NCI-H2227 (cell line): ENCODE results near the gene ICA1L.

Source experiments
- DNase-seq: peaks from one replicate; lab custom pipeline; 2025; ENCODE audit not compliant: unreplicated experiment; lab: John Stamatoyannopoulos, UW

Gene ICA1L

DNA sequence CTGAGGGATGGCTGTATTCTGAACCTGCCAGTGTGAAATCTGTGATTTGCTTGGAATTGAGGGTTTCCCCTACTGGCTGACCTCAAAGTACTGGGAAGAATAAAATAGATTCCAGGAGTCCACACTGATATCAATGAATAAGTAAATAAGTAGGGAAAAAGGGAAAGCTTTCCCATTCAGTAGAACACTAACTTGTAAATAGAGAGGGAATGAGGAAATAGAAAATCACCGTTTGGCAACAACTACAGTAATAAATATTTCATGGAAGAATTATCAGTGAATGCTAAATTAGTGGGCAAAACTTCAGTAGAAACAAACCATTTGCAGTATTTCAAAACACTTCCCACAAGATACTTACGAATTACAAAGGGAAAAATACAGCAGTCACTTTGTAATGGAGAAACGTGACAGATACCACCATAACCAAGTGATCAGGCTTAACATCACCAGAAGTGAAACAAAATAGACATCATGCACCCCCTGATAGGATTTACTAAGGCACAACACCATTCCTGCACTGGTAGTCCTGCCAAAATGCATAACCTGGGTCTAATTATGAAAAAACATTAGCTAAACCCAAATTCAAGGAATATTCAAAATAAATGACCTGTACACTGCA is 88.5 kb downstream of the ICA1L start:
- DNase-seq: no peak

DNA sequence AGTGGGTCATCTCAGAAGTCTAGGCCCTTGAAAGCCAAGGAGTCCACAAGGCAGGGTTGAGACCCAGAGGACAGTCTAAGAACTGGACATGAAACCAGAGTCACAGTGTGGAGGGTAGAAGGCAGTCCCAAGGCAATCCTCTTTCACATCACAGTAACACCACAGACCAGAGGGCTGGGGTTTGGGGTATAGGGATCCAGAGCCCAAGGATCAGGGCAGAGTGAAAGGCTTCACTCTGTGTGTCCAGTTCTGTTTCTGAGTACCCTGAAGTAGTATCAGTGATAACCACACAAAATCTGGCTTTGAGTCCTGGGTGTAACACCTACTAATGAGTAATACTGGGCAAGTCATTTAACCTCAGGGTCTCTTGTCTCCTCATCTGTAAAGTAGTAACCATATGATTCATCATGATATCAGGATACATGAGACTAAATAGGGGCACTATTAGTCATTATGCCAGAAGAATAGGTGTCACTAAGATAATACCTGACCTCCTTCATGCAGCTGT is 91.0 kb downstream of the ICA1L start:
- DNase-seq: no peak

DNA sequence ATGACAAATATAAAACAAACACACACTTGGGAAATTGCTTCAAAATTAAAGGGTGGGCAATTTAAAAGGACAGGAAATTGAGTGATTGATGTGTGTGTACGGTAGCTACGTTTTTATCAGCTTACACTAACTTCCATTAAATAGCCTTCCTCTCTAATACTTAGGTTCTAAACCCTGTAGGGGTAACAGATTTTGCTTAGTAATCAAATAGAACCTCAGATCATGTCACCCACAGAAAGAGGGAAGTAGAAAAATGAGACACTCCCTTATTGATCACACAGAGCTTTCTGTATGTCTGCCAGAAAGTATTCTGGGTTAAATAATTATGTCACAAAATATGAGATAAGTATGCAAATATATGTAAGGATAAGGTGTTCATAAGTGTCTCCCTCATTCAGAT is 93.3 kb downstream of the ICA1L start:
- no peak for DNase-seq

DNA sequence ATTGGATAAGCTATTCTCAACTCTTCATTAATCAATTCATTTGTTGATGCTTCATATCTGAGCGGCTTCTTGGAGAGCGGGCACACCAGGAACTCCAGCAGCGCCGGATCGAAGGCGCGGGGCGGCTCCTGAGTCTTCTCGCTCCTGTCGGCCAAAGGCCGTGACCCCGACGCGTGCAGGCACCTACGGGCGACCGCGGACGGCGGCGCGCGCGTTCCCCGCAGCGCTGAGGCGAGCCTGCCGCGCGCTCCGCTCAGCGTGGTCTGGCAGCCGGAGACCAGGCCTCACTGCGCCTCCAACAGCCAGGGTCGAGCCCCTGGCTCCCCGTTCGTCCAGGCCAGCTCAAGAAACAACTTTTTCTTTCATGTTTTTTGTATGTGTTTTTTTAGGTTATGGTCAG is 97.5 kb downstream of the ICA1L start:
- DNase-seq: no peak

DNA sequence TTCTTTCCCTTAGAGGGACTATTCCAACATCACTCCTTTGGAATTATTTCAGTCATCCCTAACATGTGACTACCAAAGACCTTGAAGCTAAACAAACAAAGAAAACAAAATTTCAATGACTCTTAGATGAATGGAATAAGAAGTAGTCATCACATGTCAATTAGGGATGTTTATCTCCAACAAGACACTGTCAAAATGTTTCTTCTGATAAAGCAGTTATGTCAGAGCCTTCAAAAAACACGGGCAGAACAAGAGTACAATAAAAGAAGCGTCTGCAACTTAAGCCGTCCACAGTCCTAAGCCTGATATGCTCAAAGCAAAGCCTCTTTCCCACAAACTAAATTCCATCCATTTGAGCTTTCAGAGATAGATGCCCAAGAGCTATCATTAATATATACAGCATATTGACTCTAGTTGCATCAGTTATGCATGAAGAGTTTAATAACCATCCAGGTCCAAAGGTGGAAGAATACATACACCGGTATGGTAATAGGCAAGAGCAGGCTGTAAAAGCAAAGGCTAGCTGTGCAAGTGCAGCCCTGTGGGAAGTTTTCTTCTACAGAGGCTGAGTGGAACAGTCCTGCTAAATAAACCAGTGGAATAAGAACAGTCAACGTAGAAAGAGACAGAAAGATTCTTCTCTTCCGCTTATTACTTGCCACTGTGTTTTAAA is 98.1 kb downstream of the ICA1L start:
- DNase-seq: no peak

DNA sequence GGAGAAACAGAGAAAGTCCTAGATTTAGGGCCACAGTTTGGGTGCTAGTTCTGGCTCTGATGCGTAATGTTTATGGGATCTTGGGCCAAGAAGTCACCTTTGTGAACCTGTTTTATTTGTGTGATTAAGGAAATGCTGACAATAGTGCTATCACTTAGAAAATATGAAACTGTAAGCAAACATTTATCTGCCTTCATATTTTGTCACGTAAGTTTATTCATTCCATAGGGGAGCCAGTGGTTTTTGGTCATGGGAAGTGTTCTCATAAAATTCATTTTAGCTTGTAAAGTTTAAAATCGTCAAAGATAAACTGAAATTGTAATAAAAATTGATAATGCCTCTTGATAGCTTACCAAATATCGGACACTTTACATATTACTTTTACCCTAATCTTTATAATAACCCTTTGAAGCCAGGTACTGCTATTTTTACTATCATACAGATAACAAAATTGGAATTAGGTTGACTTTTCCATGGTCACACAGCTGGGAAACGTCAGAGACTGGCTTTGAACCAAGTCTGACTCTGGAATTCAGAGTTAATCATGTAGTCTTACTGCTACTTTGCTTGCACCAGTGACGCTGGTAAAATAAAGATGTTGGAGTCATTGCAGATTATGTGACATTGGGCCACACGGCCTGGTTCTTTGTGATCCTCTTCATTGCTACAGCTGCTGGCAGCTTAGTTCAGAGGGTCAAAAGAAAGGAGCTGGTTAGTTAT is 99.7 kb downstream of the ICA1L start:
- no peak for DNase-seq

DNA sequence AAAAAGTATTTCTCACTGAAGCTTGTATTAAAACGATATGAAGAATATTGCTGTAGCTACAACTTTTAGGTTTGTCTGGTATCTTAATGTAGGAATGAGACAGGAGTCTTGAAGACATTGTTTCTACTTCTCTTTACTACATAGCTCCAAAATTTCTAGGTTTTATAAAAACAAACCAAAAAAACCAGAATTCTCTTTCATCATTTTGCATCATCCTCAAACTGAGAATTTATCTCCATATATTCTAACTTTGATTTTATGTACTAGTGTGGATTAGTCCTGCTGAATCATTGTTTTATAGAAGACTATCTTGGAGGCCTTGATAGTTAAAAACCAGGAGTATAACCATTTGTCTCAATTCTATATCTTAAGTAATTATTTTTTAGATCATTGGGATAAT is 100.2 kb downstream of the ICA1L start:
- DNase-seq: no peak

DNA sequence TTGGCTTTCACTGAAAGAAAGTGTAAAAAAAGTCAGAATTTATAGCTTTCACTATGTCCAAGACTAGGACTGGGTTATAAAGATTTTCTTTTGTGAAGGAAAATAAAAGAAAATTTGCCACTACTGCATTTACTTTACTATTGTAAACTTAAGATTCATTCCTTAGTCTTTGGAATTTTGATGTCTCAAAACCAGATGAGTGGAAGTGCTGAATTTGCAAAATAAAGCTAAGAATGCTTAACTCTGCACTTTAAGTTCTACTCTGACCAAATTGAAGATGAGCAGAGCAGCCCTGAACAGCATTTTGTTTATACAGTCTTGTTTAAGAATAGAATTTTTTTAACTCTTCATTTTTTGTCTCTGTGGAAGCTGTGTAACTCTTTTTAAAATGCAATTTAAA is 102.4 kb downstream of the ICA1L start:
- DNase-seq: no peak

DNA sequence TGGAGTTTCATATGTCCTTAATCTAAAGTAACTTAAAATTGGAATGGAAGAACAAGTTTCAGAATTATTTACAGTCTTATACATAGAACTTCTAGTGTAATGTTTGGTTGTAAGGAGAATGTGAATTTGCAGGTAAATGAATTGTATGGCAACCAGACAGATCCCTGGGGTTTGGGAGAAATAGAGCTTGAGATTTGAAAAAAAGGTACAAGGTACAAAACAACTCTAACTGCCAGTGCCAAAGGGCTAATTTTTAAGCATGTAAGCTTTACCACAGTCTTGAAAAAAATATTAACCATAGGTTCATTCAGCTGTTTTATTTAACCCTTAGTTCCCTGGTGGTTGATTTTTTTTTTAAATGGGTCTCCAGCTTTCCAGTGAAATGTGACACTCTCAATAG is 103.3 kb downstream of the ICA1L start:
- no peak for DNase-seq

DNA sequence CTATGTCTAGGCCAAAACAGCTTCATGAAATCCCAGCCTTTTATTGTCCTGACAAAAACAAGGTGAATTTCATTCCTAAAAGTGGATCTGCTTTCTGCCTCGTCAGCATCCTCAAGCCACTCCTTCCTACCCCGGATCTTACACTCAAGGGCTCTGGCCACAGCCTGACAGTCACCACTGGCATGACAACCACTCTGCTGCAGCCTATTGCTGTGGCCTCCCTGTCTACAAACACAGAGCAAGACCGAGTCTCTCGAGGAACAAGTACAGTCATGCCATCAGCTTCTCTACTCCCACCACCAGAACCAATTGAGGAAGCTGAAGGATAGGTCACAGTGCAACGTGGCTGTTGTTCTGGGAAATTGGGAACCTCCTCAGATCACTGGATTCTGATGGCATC is 106.1 kb downstream of the ICA1L start:
- no peak for DNase-seq

DNA sequence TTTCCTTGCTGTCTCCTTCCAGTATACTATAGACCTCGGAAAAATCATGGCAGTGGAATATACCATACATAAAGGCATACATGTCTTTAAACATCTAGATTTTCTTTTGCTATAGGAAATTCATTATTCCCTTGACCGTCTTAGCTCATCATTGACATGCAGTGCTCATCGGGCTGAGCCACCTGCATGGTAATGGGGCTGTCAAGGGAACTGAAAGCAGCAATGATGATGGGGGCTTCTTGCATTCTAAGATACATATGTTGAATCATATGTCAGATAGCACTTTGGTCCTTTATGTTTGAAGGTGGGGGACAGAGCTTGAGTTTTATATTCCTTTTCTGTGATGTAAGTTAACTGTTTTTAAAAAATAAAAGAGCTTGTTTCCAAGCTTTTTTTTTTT is 106.6 kb downstream of the ICA1L start:
- no peak for DNase-seq

DNA sequence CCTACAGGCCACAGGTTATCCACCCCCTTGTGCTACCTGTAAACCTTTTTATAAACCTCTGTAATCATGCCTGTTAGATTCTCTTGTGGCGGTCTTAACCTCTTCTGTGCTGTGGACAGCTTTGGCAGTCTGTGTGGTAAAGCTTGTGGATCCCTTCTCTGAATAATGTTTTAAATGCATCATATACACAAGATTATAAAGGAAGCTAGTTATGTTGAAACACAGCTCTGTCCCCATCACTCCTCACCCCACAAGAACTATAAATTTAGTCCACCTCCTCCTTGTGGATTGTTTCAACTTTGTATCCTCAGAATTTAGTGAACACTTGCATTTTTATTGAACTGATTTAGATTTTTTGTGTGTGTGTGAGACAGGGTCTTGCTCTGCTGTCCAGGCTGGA is 107.7 kb downstream of the ICA1L start:
- no peak for DNase-seq

DNA sequence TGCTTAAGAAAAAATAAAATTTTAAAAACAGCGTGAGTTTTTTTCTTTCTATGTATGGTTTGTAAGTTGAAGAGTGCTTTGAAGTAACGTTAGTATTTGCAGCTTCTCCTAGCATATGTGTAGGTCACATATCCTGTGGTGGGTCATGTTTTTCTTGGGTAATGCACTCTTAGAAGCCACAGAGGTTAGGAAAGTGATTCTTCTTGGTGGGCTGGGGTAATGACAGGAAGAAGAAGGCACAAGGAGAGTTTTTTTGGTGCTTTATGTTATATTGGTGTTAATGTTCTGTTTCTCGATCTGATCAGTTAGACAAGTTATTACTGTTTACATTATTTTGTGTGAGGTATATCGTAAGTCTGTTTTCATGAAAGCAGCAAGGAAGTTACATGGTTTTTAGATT is 109.0 kb downstream of the ICA1L start:
- DNase-seq: no peak

DNA sequence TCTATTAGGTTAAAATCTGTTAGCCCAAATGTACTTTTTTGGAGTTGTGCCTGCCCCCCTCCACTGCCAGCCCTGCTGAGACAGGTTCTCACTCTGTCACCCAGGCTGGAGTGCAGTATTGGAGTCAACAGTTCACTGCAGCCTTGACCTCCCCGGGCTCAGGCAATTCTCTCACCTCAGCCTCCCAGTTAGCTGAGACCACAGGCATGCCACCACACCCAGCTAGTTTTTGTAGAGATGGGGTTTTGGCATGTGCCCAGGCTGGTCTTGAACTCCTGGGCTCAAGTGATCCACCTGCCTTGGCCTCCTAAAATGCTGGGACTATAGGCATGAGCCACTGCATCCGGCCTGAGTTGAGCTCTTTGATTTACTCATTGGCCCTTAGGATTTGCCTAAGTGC is 110.7 kb downstream of the ICA1L start:
- no peak for DNase-seq

DNA sequence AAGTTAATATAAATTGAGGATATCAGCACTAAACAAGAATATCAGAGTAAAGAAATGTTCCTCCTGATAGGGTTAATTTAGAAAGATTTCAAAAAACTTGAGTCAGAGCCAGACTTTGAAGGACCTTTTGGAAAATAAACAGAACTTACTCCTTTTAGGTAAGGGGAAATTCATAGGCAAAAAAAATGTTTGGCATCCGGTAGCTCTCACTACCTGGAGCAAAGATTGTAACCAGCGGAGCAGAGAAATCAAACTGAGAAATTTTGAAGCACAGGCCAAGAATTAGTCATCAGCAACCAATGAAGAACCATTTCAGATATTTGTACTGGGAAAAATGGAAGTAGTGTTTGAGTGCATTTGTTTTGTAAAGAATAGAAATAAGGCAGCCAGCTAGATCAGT is 113.0 kb downstream of the ICA1L start:
- no peak for DNase-seq

DNA sequence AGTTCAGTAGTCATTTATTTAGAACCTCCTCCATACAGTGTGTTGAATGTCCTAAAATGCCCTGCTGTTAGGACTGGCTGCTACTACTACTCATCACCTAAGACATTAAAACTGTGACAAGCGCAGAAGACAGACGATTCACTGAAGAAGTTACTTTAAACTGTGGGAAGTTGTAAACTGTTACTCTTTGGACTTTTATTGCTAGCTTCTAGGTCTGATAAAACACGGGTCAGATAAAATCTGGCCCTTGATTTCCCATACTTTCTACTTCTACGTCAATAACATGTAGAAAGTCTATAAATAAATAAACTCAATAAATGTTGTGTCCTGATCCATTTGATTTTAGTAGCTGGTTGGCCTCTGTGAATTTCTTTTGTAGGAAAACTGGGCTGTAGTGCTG is 113.4 kb downstream of the ICA1L start:
- DNase-seq: no peak

DNA sequence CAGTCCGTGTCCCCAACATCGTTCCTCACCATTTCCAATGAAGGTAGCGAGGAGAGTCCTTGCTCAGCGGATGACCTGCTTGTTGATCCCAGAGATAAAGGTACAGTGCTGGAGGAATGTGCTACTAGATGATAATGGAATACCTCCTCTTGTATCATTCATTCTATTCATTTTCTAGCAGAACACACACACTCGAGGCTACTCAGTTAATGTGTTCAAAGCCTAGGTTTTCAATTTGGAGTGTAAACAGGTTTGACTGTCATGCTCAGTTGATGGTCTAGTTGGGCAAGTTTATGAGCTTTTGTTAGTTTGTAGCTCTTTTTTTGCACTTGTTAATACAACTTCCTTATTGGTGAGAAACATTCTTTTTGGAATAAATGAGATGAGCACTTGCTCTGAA is 114.2 kb downstream of the ICA1L start:
- no peak for DNase-seq

DNA sequence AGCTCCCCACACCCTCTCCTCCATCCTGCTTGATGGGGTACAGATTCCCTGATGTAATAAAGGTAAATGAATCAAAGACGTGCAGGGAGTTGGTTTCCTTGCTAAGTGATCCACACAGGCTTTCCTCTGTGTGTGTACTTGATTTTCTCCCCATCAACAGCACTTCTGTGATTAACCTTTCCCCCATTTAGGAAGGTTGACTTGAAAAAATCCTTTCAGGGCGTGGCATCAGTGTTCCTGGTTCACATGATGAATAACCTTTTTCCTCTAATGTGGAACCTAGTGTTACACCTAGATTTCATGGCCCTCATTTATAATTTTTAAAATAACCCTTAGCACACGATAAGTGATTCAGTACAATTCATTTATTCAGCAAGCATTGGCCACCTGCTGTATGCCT is 115.0 kb downstream of the ICA1L start:
- no peak for DNase-seq

DNA sequence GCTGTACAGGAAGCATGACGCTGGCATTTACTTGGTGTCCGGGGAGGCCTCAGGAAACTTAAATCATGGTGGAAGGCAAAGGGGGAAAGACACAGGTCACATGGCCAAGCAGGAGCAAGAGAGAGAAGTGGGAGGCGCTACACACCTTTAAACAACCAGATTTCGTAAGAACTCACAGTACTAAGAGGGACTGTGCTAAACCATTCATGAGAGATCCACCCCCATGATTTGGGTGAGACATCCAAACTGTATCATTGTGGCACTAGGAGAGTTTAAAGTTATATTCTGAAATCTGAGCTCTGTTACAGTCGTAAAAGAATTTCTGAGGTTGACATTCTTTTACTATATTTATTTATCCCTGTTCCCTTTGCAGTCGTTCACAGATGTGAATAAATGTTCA is 116.6 kb downstream of the ICA1L start:
- no peak for DNase-seq

DNA sequence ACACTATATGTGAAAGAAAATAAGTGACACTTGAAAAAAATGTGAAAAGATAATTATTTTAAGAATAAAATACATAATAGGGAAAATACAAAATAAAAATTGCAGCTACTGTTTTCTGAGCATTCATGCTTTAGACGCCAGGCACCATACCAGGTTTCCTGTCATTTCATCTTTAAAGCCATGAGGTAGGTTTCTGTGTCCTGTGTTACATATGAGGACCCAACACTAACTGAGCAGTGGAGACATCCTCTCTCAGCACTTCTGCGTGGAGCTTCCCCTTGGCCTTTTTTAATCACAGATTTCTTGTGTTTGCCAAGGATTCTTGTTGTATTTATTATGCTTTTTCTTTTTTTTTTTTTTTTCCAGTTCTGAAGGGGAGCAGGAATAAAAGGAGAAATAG is 119.5 kb downstream of the ICA1L start:
- no peak for DNase-seq

DNA sequence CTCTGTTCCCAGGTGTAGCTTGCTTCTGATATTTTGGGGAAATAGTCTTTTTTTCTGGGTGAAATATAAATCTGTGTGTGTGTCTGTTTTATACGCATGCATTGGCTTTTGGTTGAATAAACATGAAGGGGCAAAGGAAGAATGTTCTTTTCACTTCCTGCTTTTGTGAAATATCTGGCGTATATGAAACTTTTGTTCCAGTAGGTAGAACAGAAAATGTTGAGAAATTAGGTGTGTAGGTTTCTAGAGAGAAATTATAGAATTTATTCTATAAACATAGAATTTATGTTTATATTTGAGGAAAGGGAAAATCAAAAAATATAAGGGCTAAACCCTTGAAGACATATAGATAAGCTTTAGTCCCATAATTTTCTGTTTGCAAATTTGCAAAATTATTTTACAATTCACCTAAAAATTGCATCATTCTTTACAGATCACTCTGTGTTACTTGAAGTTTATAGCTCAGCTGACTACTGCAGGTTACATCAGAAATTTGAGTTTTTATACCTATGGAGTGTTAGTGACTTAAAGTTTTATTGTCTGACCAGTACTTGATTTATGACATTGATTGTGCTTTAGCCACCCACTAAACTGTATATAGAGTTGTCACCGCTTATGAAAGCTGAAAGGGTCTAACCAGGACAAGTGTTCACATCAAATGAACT is 120.7 kb downstream of the ICA1L start:
- no peak for DNase-seq

DNA sequence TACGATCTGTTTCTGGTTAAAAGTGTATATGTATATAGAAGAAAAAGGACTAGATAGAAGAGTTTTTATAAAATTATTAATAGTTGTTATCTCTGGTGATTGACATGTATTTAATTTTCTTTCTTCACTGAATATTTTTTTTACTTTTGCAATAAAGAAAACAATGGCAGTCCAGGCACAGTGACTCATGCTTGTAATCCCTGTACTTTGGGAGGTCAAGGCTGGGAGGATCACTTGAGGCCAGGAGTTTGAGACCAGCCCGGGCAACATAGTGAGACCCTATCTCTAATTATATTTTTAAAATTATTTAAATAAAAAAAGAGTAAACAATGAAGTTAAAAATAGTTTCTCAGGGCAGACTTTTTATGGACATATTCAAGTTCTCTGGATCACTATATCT is 122.1 kb downstream of the ICA1L start:
- DNase-seq: no peak
